ENCODE data around the gene BLOC1S1. TPM values are rescaled to one million over a fixed set of nuclear protein-coding genes. Genes with fewer than 3 reads are reported as not detected.

BLOC1S1 gene
- total RNA-seq, 3 donors from 2014 or later, result 141 to 238 (median 162) TPM

GRCh38 chr12:55739025-55739378, 23.2 kb downstream of the BLOC1S1 start:
- no peak for TF ChIP-seq POLR2A (IDR thresholded peaks at IDR 0.05)
- TF ChIP-seq CTCF (IDR thresholded peaks at IDR 0.05), result peak in 1 of 3 donors; percentile 5
- Histone ChIP-seq H3K9me3 (no peaks in the 10 kb centered on the region), H3K4me1 (peaks cover under 1 to 3% of the 10 kb centered on the region in 2 donors), H3K36me3 (no peaks in the 10 kb centered on the region), H3K27ac (no peak overlapping the region), H3K4me3 (peak overlapping the region; percentile 51 to 64 (median 58)), H3K27me3 (no peaks in the 10 kb centered on the region)
- no peak for DNase-seq (ENCODE audit: low spot score in 2 of 2)
- intact Hi-C loops (cut with DNase I; ENCODE audit: low total_unique reads), result no loop called here

- Histone ChIP-seq H3K27ac (peak overlapping the region; percentile 45 to 72), H3K4me1 (peaks cover 3 to 4% of the 10 kb centered on the region in 2 donors), H3K9me3 (no peaks in the 10 kb centered on the region), H3K4me3 (peak overlapping the region in 2 of 3 donors; percentile 62 to 86), H3K27me3 (no peaks in the 10 kb centered on the region), H3K36me3 (no peaks in the 10 kb centered on the region)
- no peak for DNase-seq (ENCODE audit: low spot score in 2 of 2)
- intact Hi-C loops (cut with DNase I; ENCODE audit: low total_unique reads), result loop anchor here (5.0 kb wide), 2 partner anchors 195 to 1380 kb away; partner anchors contain the start of gene GPR84
- TF ChIP-seq POLR2AphosphoS5 (IDR thresholded peaks at IDR 0.05), result no peak
- no peak for TF ChIP-seq CTCF (IDR thresholded peaks at IDR 0.05)
- no peak for TF ChIP-seq POLR2A (IDR thresholded peaks at IDR 0.05)
Measured at GRCh38 chr12:55741931-55742680, 26.3 kb downstream of the BLOC1S1 start.

DNA sequence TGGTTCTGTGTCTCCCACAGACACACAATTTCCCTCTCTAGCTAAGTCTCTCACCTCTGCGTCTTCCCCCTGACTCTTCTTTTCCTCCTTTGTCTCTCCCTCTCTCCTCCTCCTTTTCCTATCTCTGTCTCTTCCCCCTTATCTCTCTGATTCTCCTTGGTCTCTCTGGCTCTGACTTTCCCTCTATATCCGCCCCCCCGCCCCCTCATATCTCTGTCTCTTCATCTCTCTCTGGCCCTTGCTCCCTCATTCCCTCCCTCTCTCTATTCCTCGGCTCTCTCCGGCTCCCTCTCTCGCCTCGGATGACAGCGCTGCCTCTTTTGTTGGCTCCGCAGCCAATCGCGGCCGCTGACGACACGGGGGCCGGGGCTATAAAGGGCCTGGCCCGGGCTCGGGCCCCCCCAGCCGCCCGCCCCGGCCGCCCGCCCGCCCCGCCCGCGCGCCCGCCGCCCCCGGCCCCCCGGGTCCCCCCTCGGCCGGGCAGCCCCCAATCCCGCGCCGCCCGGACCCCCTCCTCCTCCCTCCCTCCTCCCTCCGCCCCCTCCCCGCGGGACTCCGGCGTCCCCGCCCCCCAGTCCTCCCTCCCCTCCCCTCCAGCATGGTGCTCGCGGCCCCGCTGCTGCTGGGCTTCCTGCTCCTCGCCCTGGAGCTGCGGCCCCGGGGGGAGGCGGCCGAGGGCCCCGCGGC, 27.0 kb downstream of the BLOC1S1 start, which contains the start of gene GDF11:
TSS of gene GDF11 (plus strand) at position 404 of the 687 bp plus-strand sequence. CDS start at position 599, 195 bp downstream.
- peaks cover 3 to 4% of the 10 kb centered on the region in 2 donors for H3K4me1 ChIP-seq
- H3K27me3 ChIP-seq, result no peaks in the 10 kb centered on the region
- peak within 1 kb of the TSS; percentile 58 to 86 (median 62) for H3K4me3 ChIP-seq
- intact Hi-C loops (cut with DNase I; ENCODE audit: low total_unique reads), result loop anchor here (5.0 kb wide), 2 partner anchors 194 to 1381 kb away; partner anchors contain the start of gene GPR84
- peak in 1 of 2 donors; percentile 67 for DNase-seq (ENCODE audit: low spot score in 2 of 2)
- TF ChIP-seq CTCF (IDR thresholded peaks at IDR 0.05) (no peak), POLR2AphosphoS5 (IDR thresholded peaks at IDR 0.05) (peak in 1 of 3 donors; percentile 36), POLR2A (IDR thresholded peaks at IDR 0.05) (no peak)
- no peaks in the 10 kb centered on the region for H3K9me3 ChIP-seq
- no peaks in the 10 kb centered on the region for H3K36me3 ChIP-seq
- H3K27ac ChIP-seq, result peak within 1 kb of the TSS; percentile 45 to 72

- no peaks in the 10 kb centered on the region for H3K9me3 ChIP-seq
- H3K4me1 ChIP-seq, result peaks cover 3 to 4% of the 10 kb centered on the region in 2 donors
- intact Hi-C loops (cut with DNase I; ENCODE audit: low total_unique reads), result loop anchor here (1.0 to 5.0 kb wide), 3 partner anchors 76 to 1381 kb away; partner anchors contain the start of gene GPR84
- TF ChIP-seq POLR2A (IDR thresholded peaks at IDR 0.05) (no peak), POLR2AphosphoS5 (IDR thresholded peaks at IDR 0.05) (no peak), CTCF (IDR thresholded peaks at IDR 0.05) (no peak)
- H3K4me3 ChIP-seq, result peak overlapping the region; percentile 58 to 86 (median 62)
- DNase-seq (ENCODE audit: low spot score in 2 of 2), result peak in 1 of 2 donors; percentile 54
- peak overlapping the region in 1 of 2 donors; percentile 72 for H3K27ac ChIP-seq
- no peaks in the 10 kb centered on the region for H3K27me3 ChIP-seq
- no peaks in the 10 kb centered on the region for H3K36me3 ChIP-seq
Measured at GRCh38 chr12:55743406-55744339, 27.8 kb downstream of the BLOC1S1 start.

Data from breast epithelium (tissue), 4 donors.